GM12864 (cell line): ENCODE measurements around the gene C11orf24.

Experiments
- DNase-seq: peaks from one replicate; pipeline ENCODE4 v3.0.0-alpha.2; 2011; ENCODE audit warnings: low read depth
- H3K4me3 ChIP-seq: 2 replicates; pipeline ENCODE4 v1.5.1; 2011; ENCODE audit warnings: mild to moderate bottlenecking, low read depth, low read length, control low read depth
- TF ChIP-seq, protein P1 (sequence below): IDR thresholded peaks from 2 replicates; pipeline ENCODE4 v1.5.1; 2011; ENCODE audit warnings: low read depth, mild to moderate bottlenecking, moderate library complexity, low read length, control low read depth, inconsistent platforms; ENCODE audit errors: missing control alignments

C11orf24 gene

DNA sequence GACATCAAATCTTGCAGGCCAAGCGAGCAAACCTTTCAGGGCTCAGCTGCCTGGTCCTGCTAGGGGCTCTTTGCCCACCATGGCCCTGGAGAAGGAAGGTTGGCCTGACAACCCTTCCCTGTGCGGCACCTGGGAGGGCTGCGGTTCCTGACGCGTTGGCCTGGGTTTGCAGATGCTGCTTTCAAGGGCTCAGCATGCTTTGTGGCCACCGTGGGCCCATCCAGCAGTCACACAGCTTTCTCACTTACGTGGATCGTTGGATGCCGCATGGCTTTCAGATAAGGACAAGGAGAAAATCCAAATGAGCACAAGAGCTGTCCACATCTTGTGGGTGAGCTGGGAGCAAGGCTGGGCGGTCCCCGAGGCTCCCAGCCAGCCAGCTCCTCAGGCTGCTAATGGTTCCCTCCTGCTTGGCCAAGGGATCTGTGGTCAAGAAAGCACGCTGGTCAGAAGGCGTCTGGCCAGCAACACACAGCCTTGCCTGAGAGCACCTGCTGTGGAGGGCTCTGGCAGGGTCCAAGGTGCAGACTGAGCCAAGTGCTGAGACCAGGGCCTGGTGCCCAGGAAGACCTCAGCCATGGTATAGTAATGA is 8.2 kb downstream of the C11orf24 start:
- TF ChIP-seq, protein P1, sequence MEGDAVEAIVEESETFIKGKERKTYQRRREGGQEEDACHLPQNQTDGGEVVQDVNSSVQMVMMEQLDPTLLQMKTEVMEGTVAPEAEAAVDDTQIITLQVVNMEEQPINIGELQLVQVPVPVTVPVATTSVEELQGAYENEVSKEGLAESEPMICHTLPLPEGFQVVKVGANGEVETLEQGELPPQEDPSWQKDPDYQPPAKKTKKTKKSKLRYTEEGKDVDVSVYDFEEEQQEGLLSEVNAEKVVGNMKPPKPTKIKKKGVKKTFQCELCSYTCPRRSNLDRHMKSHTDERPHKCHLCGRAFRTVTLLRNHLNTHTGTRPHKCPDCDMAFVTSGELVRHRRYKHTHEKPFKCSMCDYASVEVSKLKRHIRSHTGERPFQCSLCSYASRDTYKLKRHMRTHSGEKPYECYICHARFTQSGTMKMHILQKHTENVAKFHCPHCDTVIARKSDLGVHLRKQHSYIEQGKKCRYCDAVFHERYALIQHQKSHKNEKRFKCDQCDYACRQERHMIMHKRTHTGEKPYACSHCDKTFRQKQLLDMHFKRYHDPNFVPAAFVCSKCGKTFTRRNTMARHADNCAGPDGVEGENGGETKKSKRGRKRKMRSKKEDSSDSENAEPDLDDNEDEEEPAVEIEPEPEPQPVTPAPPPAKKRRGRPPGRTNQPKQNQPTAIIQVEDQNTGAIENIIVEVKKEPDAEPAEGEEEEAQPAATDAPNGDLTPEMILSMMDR = no peak
- H3K4me3 ChIP-seq = no peak overlapping the region
- no peak for DNase-seq

DNA sequence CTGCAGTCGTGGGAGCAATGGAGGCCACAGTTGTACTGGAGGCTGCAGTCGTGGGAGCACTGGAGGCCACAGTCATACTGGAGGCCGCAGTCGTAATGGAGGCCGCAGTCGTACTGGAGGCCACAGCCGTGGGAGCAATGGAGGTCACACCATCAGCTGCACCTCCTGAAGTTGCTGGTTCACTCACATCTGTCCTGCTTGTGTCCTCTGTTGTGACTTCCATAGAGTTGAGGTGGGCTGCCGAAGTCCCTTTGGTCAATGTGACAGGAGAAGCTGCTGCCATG is 9.3 kb downstream of the C11orf24 start:
- no peak overlapping the region for H3K4me3 ChIP-seq
- DNase-seq = no peak
- TF ChIP-seq, protein P1 = no peak

GRCh38 chr11:68261749-68262543 is 9.8 kb downstream of the C11orf24 start:
- no peak overlapping the region for H3K4me3 ChIP-seq
- no peak for DNase-seq
- TF ChIP-seq, protein P1 = no peak

DNA sequence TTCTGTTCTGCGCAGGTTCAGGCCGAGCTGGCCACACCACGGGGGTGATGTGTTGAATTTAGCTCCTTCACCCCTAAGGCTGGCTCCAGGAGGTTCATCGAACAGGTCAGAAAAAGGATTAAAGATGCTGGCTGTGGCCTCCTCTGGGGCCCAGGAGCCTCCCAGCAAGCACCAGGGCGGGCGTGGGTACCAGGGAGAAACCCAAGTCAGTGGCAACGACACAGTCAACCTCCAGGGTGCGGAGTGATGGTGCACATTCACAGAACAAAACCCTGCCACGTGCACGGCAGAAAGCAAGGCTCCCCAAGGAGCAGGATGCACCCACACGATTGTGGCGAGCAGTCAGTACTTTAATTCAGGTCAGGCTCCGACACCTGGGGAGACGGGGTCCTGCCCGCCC is 10.8 kb downstream of the C11orf24 start:
- no peak for DNase-seq
- H3K4me3 ChIP-seq = no peak overlapping the region
- TF ChIP-seq, protein P1 = no peak

DNA sequence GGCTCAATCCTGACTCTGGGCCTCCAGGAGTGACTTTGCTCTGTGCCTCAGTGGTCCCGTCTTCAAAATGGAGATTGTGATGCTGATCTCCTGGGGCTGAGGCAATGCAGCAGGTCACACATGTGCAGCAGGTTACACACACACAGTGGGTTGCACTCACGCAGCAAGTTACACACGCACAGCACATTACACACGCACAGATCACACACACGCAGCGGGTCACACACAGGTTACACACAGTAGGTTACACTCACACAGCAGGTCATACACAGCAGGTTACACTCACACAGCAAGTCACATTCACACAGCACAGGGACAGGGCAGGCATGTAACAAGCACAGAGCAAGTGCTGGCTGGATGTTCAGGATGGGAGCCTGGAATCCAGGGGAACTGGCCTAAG is 11.3 kb downstream of the C11orf24 start:
- H3K4me3 ChIP-seq = no peak overlapping the region
- DNase-seq = no peak
- TF ChIP-seq, protein P1 = no peak

- no peak for DNase-seq
- no peak overlapping the region for H3K4me3 ChIP-seq
- TF ChIP-seq, protein P1 = no peak
These were observed 12.4 kb downstream of the C11orf24 start for GRCh38 chr11:68259122-68259959.
